ENCODE data around the gene HNMT. TPM values are rescaled to one million over a fixed set of nuclear protein-coding genes. Genes with fewer than 3 reads are reported as not detected.

HNMT gene
- total and polyA plus RNA-seq, 2 donors: 16.6 to 17.0 TPM

GRCh38 chr2:137943678-137944347, 20.5 kb upstream of the HNMT start:
- Histone ChIP-seq H3K4me1 (ENCODE audit: control insufficient read depth in 2 of 2, insufficient read depth in 2 of 2, low read length in 2 of 2) (no peaks in the 10 kb centered on the region), H3K9me3 (ENCODE audit: control insufficient read depth in 2 of 2, insufficient read depth in 1 of 2, low read length in 1 of 2) (no peaks in the 10 kb centered on the region), H3K27ac (ENCODE audit: low read depth in 1 of 2, low read length in 1 of 2) (no peak overlapping the region), H3K4me3 (ENCODE audit: low read length in 2 of 2) (no peak overlapping the region), H3K36me3 (ENCODE audit: control insufficient read depth in 2 of 2, insufficient read depth in 2 of 2, low read length in 1 of 2) (no peaks in the 10 kb centered on the region), H3K27me3 (ENCODE audit: control insufficient read depth in 2 of 2, insufficient read depth in 1 of 2, low read length in 1 of 2) (no peaks in the 10 kb centered on the region)
- WGBS: 97% methylated on average over 2 of the region's 2 CpGs
- no peak for DNase-seq (ENCODE audit: low read depth in 6 of 9, low spot score in 9 of 9)

DNA sequence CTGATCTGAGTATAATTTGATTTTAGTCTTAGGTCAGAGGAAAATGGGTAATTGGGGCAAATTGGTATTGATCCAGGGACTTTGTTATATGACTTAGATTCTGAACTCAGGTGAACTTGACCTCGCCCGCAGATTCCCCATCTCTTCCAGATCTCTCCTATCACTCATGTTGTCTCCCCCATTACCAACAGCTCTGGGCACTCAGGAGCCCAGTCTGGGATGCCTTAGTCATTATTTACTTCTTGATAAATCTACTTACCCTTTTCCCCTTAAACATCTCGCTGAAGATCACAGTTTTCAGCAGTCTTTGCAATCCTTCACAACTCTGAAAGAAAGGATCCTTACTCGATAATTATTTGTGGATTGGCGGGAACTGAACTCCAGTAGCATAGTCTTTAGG, 19.6 kb upstream of the HNMT start:
- Histone ChIP-seq H3K27ac (ENCODE audit: low read depth in 1 of 2, low read length in 1 of 2) (no peak overlapping the region), H3K36me3 (ENCODE audit: control insufficient read depth in 2 of 2, insufficient read depth in 2 of 2, low read length in 1 of 2) (no peaks in the 10 kb centered on the region), H3K4me3 (ENCODE audit: low read length in 2 of 2) (no peak overlapping the region), H3K27me3 (ENCODE audit: control insufficient read depth in 2 of 2, insufficient read depth in 1 of 2, low read length in 1 of 2) (no peaks in the 10 kb centered on the region), H3K9me3 (ENCODE audit: control insufficient read depth in 2 of 2, insufficient read depth in 1 of 2, low read length in 1 of 2) (no peaks in the 10 kb centered on the region), H3K4me1 (ENCODE audit: control insufficient read depth in 2 of 2, insufficient read depth in 2 of 2, low read length in 2 of 2) (no peaks in the 10 kb centered on the region)
- DNase-seq (ENCODE audit: low read depth in 6 of 9, low spot score in 9 of 9): no peak
- 96% methylated on average over 5 of the region's 5 CpGs for WGBS

DNA sequence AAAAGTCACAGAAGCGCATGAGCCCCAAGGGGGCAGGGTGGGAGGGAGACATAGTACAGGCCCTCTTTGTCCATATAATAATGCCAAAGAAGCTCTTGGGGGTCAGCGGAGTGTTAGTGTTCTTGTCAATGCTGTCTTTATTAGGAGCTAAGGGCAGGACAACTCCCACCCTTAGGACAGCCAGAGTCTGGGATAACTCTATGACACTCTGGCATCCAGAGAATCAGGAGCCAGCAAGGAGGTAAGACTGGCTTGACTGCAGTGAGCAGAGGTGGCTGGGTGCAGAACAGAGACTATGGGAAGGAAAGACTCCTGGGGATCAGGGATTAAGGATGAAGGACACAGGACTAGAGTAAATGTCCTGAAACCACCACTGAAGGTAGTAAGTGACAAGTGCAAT, 19.0 kb upstream of the HNMT start:
- Histone ChIP-seq H3K27ac (ENCODE audit: low read depth in 1 of 2, low read length in 1 of 2) (no peak overlapping the region), H3K9me3 (ENCODE audit: control insufficient read depth in 2 of 2, insufficient read depth in 1 of 2, low read length in 1 of 2) (no peaks in the 10 kb centered on the region), H3K27me3 (ENCODE audit: control insufficient read depth in 2 of 2, insufficient read depth in 1 of 2, low read length in 1 of 2) (no peaks in the 10 kb centered on the region), H3K4me1 (ENCODE audit: control insufficient read depth in 2 of 2, insufficient read depth in 2 of 2, low read length in 2 of 2) (no peaks in the 10 kb centered on the region), H3K36me3 (ENCODE audit: control insufficient read depth in 2 of 2, insufficient read depth in 2 of 2, low read length in 1 of 2) (no peaks in the 10 kb centered on the region), H3K4me3 (ENCODE audit: low read length in 2 of 2) (no peak overlapping the region)
- WGBS: 98% methylated on average over 2 of the region's 2 CpGs
- no peak for DNase-seq (ENCODE audit: low read depth in 6 of 9, low spot score in 9 of 9)

GRCh38 chr2:137946227-137946626, 18.0 kb upstream of the HNMT start:
- no peak for DNase-seq (ENCODE audit: low read depth in 6 of 9, low spot score in 9 of 9)
- Histone ChIP-seq H3K9me3 (ENCODE audit: control insufficient read depth in 2 of 2, insufficient read depth in 1 of 2, low read length in 1 of 2) (no peaks in the 10 kb centered on the region), H3K27me3 (ENCODE audit: control insufficient read depth in 2 of 2, insufficient read depth in 1 of 2, low read length in 1 of 2) (no peaks in the 10 kb centered on the region), H3K4me3 (ENCODE audit: low read length in 2 of 2) (no peak overlapping the region), H3K36me3 (ENCODE audit: control insufficient read depth in 2 of 2, insufficient read depth in 2 of 2, low read length in 1 of 2) (no peaks in the 10 kb centered on the region), H3K4me1 (ENCODE audit: control insufficient read depth in 2 of 2, insufficient read depth in 2 of 2, low read length in 2 of 2) (no peaks in the 10 kb centered on the region), H3K27ac (ENCODE audit: low read depth in 1 of 2, low read length in 1 of 2) (no peak overlapping the region)

DNA sequence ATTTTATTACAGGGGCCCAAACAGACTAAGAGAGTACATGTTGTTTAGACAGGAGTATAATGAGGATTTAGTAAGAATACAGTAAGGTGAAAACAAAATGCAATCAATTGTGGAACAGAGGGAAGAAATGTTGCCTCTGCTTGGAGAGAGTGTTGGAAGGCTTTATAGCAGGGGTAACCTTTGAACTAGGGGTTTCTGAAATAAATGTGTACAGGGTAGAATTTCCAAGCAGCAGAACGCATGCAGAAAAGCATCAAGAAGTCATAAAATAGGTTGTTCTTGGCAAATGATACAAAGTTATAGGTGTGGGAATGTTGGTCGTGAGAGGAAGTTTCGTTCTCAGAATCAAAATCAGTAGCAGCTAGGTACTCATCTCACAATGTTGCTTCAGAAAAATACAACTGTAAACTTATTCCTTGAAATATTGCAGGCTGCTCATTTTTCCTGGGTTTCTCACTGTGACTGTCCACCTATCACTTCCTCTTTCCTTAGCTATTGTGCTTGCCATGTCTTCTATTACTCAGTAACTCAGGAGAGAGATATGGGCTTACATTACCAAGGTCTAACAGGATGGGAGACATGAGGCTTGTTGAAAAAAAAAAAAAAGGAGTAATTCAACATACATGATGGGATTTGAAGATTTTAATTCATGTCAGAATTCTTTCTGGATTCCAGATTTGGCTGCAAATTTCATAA, 17.1 kb upstream of the HNMT start:
- H3K36me3 ChIP-seq (ENCODE audit: control insufficient read depth in 2 of 2, insufficient read depth in 2 of 2, low read length in 1 of 2): no peaks in the 10 kb centered on the region
- H3K27ac ChIP-seq (ENCODE audit: low read depth in 1 of 2, low read length in 1 of 2): no peak overlapping the region
- DNase-seq (ENCODE audit: low read depth in 6 of 9, low spot score in 9 of 9): no peak
- 88% methylated on average over 3 of the region's 3 CpGs for WGBS
- H3K9me3 ChIP-seq (ENCODE audit: control insufficient read depth in 2 of 2, insufficient read depth in 1 of 2, low read length in 1 of 2): no peaks in the 10 kb centered on the region
- no peaks in the 10 kb centered on the region for H3K4me1 ChIP-seq (ENCODE audit: control insufficient read depth in 2 of 2, insufficient read depth in 2 of 2, low read length in 2 of 2)
- H3K27me3 ChIP-seq (ENCODE audit: control insufficient read depth in 2 of 2, insufficient read depth in 1 of 2, low read length in 1 of 2): no peaks in the 10 kb centered on the region
- H3K4me3 ChIP-seq (ENCODE audit: low read length in 2 of 2): no peak overlapping the region

- Histone ChIP-seq H3K36me3 (ENCODE audit: control insufficient read depth in 2 of 2, insufficient read depth in 2 of 2, low read length in 1 of 2) (no peaks in the 10 kb centered on the region), H3K4me3 (ENCODE audit: low read length in 2 of 2) (no peak overlapping the region), H3K27me3 (ENCODE audit: control insufficient read depth in 2 of 2, insufficient read depth in 1 of 2, low read length in 1 of 2) (no peaks in the 10 kb centered on the region), H3K9me3 (ENCODE audit: control insufficient read depth in 2 of 2, insufficient read depth in 1 of 2, low read length in 1 of 2) (no peaks in the 10 kb centered on the region), H3K4me1 (ENCODE audit: control insufficient read depth in 2 of 2, insufficient read depth in 2 of 2, low read length in 2 of 2) (no peaks in the 10 kb centered on the region), H3K27ac (ENCODE audit: low read depth in 1 of 2, low read length in 1 of 2) (no peak overlapping the region)
- DNase-seq (ENCODE audit: low read depth in 6 of 9, low spot score in 9 of 9): peak in 3 of 9 donors; percentile 4 to 30 (median 24)
- WGBS: 39% methylated on average over 4 of the region's 4 CpGs
These were observed 16.4 kb upstream of the HNMT start for GRCh38 chr2:137947728-137948336.

DNA sequence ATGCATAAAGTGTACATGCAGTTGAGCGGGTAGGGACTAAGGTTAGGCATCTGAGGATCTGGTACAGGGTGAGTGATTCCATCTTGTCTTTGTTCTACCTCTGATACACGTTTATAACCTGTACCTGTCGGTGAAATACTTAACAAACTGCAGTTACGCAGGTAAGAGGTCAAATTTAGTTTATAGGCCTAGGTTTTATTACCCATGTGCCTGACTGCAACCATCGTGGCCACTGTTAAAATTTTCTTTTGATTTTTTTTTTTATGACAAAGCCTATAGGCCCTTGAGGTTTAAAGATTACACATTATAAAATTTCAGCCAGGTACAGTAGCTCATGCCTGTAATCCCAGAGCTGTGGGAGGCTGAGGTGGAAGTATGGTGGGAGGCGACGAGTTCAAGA, 15.4 kb upstream of the HNMT start:
- 80% methylated on average over 7 of the region's 7 CpGs for WGBS
- no peaks in the 10 kb centered on the region for H3K27me3 ChIP-seq (ENCODE audit: control insufficient read depth in 2 of 2, insufficient read depth in 1 of 2, low read length in 1 of 2)

DNA sequence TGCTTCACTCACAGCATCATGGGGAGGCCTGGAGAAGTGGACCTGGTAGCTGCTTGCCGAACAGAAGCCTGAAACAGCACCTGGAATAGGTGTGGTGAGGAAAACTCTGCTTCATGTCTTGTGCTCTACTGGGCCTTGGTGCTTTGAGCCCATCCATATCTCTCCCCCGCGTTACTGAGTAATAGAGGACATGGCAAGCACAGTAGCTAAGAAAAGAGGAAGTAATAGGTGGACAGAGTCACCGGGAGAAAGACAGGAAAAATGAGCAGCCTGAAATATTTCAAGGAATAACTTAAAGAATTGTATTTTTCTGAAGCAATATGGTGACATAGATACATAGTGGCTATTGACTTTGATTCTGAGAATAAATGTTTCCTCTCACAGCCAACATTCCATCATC, 14.0 kb upstream of the HNMT start:
- WGBS: 60% methylated on average over 4 of the region's 4 CpGs
- no peak overlapping the region for H3K27ac ChIP-seq (ENCODE audit: low read depth in 1 of 2, low read length in 1 of 2)

More for the DNA sequence above, 15.4 kb upstream of the HNMT start:
- H3K36me3 ChIP-seq (ENCODE audit: control insufficient read depth in 2 of 2, insufficient read depth in 2 of 2, low read length in 1 of 2): no peaks in the 10 kb centered on the region
- no peak overlapping the region for H3K4me3 ChIP-seq (ENCODE audit: low read length in 2 of 2)
- no peaks in the 10 kb centered on the region for H3K9me3 ChIP-seq (ENCODE audit: control insufficient read depth in 2 of 2, insufficient read depth in 1 of 2, low read length in 1 of 2)
- no peaks in the 10 kb centered on the region for H3K4me1 ChIP-seq (ENCODE audit: control insufficient read depth in 2 of 2, insufficient read depth in 2 of 2, low read length in 2 of 2)
- DNase-seq (ENCODE audit: low read depth in 6 of 9, low spot score in 9 of 9): no peak
- no peak overlapping the region for H3K27ac ChIP-seq (ENCODE audit: low read depth in 1 of 2, low read length in 1 of 2)

DNA sequence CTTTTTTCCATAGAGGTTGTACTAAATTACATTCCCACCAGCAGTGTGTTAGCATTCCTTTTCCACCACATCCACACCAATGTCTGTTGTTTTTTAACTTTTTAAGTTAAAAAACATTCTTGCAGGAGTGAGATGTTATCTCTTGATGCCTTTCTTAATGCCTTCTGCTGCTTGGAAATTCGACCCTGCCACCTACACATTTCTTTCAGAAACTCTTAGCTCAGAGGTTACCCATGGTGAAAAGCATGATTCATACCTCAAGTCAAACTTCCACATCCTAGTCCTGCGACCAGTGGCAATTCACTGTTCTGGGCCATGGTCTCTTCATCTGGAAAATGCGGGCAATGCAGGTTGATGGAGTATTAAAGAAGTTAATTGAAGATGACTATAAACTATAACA, 12.7 kb upstream of the HNMT start:
- no peak overlapping the region for H3K27ac ChIP-seq (ENCODE audit: low read depth in 1 of 2, low read length in 1 of 2)
- no peak for DNase-seq (ENCODE audit: low read depth in 6 of 9, low spot score in 9 of 9)
- no peaks in the 10 kb centered on the region for H3K9me3 ChIP-seq (ENCODE audit: control insufficient read depth in 2 of 2, insufficient read depth in 1 of 2, low read length in 1 of 2)
- no peak overlapping the region for H3K4me3 ChIP-seq (ENCODE audit: low read length in 2 of 2)
- no peaks in the 10 kb centered on the region for H3K36me3 ChIP-seq (ENCODE audit: control insufficient read depth in 2 of 2, insufficient read depth in 2 of 2, low read length in 1 of 2)
- WGBS: 86% methylated on average over 3 of the region's 3 CpGs
- no peaks in the 10 kb centered on the region for H3K4me1 ChIP-seq (ENCODE audit: control insufficient read depth in 2 of 2, insufficient read depth in 2 of 2, low read length in 2 of 2)
- H3K27me3 ChIP-seq (ENCODE audit: control insufficient read depth in 2 of 2, insufficient read depth in 1 of 2, low read length in 1 of 2): no peaks in the 10 kb centered on the region

More for the DNA sequence above, 14.0 kb upstream of the HNMT start:
- no peaks in the 10 kb centered on the region for H3K9me3 ChIP-seq (ENCODE audit: control insufficient read depth in 2 of 2, insufficient read depth in 1 of 2, low read length in 1 of 2)
- DNase-seq (ENCODE audit: low read depth in 6 of 9, low spot score in 9 of 9): no peak
- H3K4me1 ChIP-seq (ENCODE audit: control insufficient read depth in 2 of 2, insufficient read depth in 2 of 2, low read length in 2 of 2): no peaks in the 10 kb centered on the region
- H3K27me3 ChIP-seq (ENCODE audit: control insufficient read depth in 2 of 2, insufficient read depth in 1 of 2, low read length in 1 of 2): no peaks in the 10 kb centered on the region
- no peaks in the 10 kb centered on the region for H3K36me3 ChIP-seq (ENCODE audit: control insufficient read depth in 2 of 2, insufficient read depth in 2 of 2, low read length in 1 of 2)
- H3K4me3 ChIP-seq (ENCODE audit: low read length in 2 of 2): no peak overlapping the region
